Spleen (tissue), 7 donors: Measurements from ENCODE around the gene FAM156B.
"Not testable (repeated sequence)": the region's sequence is repeated elsewhere in the genome, so short reads cannot be mapped to it uniquely, and the experiment has no call there.

Experiments used
- POLR2A ChIP-seq, 3 donors: fragments of 450-650 bp; IDR thresholded peaks; one replicate each; pipeline ENCODE4 v1.5.1; 2017; ENCODE audit warnings: antibody characterized with exemption in 3 of 3, mild to moderate bottlenecking in 1 of 3
- POLR2AphosphoS5 ChIP-seq, 3 donors: sonication (generic); formaldehyde crosslinking; IDR thresholded peaks; one replicate each; pipeline ENCODE4 v1.5.1; 2017; ENCODE audit warnings: antibody characterized with exemption in 3 of 3
- TF ChIP-seq, protein P1 (sequence below), 11 experiments: fragments of 200-600 bp in 7 of 11; fragments of 450-650 bp in 4 of 11; sonication (generic) in 4 of 11; IDR thresholded peaks in 8 of 11; conservative IDR thresholded peaks in 3 of 11; 1 replicate in 7 of 11; 2 replicates in 4 of 11; pipeline versions ENCODE4 v1.4.0 to v1.8.0; 2016 to 2021; ENCODE audit warnings: antibody characterized with exemption in 11 of 11, inconsistent platforms in 4 of 11, mild to moderate bottlenecking in 1 of 11
- donor health status: DM: no; HTN: no; CAD: no; lungs with moderate emphysema.
- donor health status: DM: no; HTN: no; CAD: no.
- donor health status: DM: no; HTN: no; CAD: no.

GRCh38 chrX:52887459-52887858 lies 9.7 kb upstream of the FAM156B start:
- TF ChIP-seq, protein P1, sequence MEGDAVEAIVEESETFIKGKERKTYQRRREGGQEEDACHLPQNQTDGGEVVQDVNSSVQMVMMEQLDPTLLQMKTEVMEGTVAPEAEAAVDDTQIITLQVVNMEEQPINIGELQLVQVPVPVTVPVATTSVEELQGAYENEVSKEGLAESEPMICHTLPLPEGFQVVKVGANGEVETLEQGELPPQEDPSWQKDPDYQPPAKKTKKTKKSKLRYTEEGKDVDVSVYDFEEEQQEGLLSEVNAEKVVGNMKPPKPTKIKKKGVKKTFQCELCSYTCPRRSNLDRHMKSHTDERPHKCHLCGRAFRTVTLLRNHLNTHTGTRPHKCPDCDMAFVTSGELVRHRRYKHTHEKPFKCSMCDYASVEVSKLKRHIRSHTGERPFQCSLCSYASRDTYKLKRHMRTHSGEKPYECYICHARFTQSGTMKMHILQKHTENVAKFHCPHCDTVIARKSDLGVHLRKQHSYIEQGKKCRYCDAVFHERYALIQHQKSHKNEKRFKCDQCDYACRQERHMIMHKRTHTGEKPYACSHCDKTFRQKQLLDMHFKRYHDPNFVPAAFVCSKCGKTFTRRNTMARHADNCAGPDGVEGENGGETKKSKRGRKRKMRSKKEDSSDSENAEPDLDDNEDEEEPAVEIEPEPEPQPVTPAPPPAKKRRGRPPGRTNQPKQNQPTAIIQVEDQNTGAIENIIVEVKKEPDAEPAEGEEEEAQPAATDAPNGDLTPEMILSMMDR (IDR thresholded peaks at IDR 0.05 in 8 of 11, conservative IDR thresholded peaks at IDR 0.05 in 3 of 11): not testable (repeated sequence)
- not testable (repeated sequence) for TF ChIP-seq POLR2AphosphoS5, POLR2A (IDR thresholded peaks at IDR 0.05)
